GM10266 (cell line): ENCODE data around the gene ADGRL1.
A peak's percentile ranks its signal among the peaks of the same experiment; 100 is the strongest.
"Not testable (repeated sequence)": the region's sequence is repeated elsewhere in the genome, so short reads cannot be mapped to it uniquely, and the experiment has no call there.

Source experiments
- DNase-seq: peaks from one replicate; pipeline ENCODE4 v3.0.0; 2012; ENCODE audit errors: extremely low spot score
- CTCF ChIP-seq: IDR thresholded peaks from 2 replicates; pipeline ENCODE4 v1.5.1; 2012; ENCODE audit warnings: mild to moderate bottlenecking, low read depth; ENCODE audit not compliant: control insufficient read depth, insufficient read depth; ENCODE audit errors: missing control alignments

Gene ADGRL1

GRCh38 chr19:14206308-14206707 is 339 bp upstream of the ADGRL1 start:
- DNase-seq = not testable (repeated sequence)

- DNase-seq = not testable (repeated sequence)
Observed at GRCh38 chr19:14204676-14205451, 1.1 kb downstream of the ADGRL1 start.

- not testable (repeated sequence) for DNase-seq
Observed at GRCh38 chr19:14204219-14204618, 1.8 kb downstream of the ADGRL1 start.

- DNase-seq = not testable (repeated sequence)
Observed at GRCh38 chr19:14203788-14204187, 2.2 kb downstream of the ADGRL1 start.

GRCh38 chr19:14203177-14203576 is 2.8 kb downstream of the ADGRL1 start:
- no peak for DNase-seq
- TF ChIP-seq CTCF = no peak

- DNase-seq = not testable (repeated sequence)
Observed at GRCh38 chr19:14201481-14201880, 4.5 kb downstream of the ADGRL1 start.

GRCh38 chr19:14200147-14200841 is 5.7 kb downstream of the ADGRL1 start:
- peak; percentile 55 for TF ChIP-seq CTCF
- DNase-seq = not testable (repeated sequence)

GRCh38 chr19:14198384-14199376 is 7.3 kb downstream of the ADGRL1 start:
- DNase-seq = no peak
- no peak for TF ChIP-seq CTCF

GRCh38 chr19:14197882-14198281 is 8.1 kb downstream of the ADGRL1 start:
- DNase-seq = no peak
- TF ChIP-seq CTCF = no peak

- not testable (repeated sequence) for DNase-seq
Observed at GRCh38 chr19:14197288-14197687, 8.7 kb downstream of the ADGRL1 start.
